Measurements from ENCODE around the gene FAM170B. TPM values are rescaled to one million over a fixed set of nuclear protein-coding genes. Genes with fewer than 3 reads are reported as not detected.
A peak's percentile ranks its signal among the peaks of the same experiment; 100 is the strongest.

The FAM170B gene
- total RNA-seq, 2 donors from 2014 or later, result not detected

DNA sequence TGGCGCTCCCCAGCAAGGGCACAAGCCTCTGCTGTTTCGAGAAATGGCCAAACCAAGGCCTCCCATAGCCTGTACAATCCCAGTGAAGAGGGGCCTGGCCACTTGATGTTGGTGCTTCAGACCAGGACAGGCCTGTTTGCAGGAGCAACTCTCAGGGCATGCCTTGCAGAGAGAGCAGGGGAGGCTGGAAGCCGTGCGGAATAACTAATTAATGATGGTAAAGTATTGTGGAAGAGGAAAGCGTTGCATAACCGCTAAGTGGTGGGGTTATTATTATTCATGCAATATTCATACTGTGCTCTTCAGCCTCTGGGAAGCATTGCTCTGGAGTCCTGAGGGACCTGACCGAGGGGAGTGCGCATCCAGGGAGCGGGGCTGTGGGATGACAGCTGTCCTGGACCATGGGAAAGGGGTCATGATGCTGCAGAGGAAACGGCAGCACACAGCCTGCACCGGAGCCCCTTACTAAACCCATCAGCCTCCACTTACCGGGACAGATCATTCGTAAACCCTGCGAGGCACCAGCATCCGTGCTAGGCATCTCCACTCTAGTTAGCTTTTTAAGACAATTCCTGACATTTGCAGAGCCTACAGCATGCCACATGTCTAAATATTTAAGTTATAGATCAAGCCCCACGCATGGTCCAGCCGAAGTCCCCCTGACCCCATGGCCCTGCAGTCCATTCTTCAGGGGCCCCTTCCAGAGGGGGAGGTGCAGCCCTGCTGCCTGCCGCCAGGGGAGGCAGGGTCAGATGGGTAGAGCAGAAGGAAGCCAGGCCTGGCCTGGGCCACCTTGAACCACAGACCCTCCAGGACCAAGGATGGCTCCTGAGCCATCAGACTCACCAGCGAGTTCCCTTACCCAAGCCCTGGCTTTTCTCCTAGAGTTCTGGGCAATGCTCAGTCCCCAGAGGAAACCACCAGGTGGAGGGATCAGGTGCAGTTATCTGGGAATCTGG is 42.8 kb upstream of the FAM170B start:
- no peaks in the 10 kb centered on the region for H3K36me3 ChIP-seq (ENCODE audit: control insufficient read depth, insufficient read depth, low read length)
- WGBS, 2 experiments (ENCODE audit: insufficient coverage in 1 of 2, insufficient read length in 1 of 2), result 86 to 94% methylated on average over 17 to 19 of the region's 19 CpGs
- TF ChIP-seq, protein P1, sequence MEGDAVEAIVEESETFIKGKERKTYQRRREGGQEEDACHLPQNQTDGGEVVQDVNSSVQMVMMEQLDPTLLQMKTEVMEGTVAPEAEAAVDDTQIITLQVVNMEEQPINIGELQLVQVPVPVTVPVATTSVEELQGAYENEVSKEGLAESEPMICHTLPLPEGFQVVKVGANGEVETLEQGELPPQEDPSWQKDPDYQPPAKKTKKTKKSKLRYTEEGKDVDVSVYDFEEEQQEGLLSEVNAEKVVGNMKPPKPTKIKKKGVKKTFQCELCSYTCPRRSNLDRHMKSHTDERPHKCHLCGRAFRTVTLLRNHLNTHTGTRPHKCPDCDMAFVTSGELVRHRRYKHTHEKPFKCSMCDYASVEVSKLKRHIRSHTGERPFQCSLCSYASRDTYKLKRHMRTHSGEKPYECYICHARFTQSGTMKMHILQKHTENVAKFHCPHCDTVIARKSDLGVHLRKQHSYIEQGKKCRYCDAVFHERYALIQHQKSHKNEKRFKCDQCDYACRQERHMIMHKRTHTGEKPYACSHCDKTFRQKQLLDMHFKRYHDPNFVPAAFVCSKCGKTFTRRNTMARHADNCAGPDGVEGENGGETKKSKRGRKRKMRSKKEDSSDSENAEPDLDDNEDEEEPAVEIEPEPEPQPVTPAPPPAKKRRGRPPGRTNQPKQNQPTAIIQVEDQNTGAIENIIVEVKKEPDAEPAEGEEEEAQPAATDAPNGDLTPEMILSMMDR (conservative IDR thresholded peaks at IDR 0.05), result peak; percentile 26
- peaks cover 22% of the 10 kb centered on the region for H3K4me1 Mint-ChIP-seq
- H3K27me3 Mint-ChIP-seq (ENCODE audit: insufficient read depth), result no peaks in the 10 kb centered on the region
- no peak overlapping the region for H3K9ac ChIP-seq (ENCODE audit: extremely low read depth, low read length, poor library complexity, severe bottlenecking)
- H3K9me3 ChIP-seq (ENCODE audit: control insufficient read depth, low read length), result no peaks in the 10 kb centered on the region
- DNase-seq, result no peak
- H3K9me3 Mint-ChIP-seq, result no peaks in the 10 kb centered on the region
- no peaks in the 10 kb centered on the region for H3K27me3 ChIP-seq (ENCODE audit: control insufficient read depth, insufficient read depth, low read length, poor library complexity, severe bottlenecking)
- H3K27ac Mint-ChIP-seq, result no peak overlapping the region
- H3K27ac ChIP-seq (ENCODE audit: low read depth, low read length), result no peak overlapping the region
- H3K4me3 ChIP-seq (ENCODE audit: low read length), result no peak overlapping the region
- H3K36me3 Mint-ChIP-seq (ENCODE audit: low read depth), result no peaks in the 10 kb centered on the region
- H3K4me3 Mint-ChIP-seq, result no peak overlapping the region
- H3K4me1 ChIP-seq (ENCODE audit: control insufficient read depth, insufficient read depth, low read length), result no peaks in the 10 kb centered on the region

DNA sequence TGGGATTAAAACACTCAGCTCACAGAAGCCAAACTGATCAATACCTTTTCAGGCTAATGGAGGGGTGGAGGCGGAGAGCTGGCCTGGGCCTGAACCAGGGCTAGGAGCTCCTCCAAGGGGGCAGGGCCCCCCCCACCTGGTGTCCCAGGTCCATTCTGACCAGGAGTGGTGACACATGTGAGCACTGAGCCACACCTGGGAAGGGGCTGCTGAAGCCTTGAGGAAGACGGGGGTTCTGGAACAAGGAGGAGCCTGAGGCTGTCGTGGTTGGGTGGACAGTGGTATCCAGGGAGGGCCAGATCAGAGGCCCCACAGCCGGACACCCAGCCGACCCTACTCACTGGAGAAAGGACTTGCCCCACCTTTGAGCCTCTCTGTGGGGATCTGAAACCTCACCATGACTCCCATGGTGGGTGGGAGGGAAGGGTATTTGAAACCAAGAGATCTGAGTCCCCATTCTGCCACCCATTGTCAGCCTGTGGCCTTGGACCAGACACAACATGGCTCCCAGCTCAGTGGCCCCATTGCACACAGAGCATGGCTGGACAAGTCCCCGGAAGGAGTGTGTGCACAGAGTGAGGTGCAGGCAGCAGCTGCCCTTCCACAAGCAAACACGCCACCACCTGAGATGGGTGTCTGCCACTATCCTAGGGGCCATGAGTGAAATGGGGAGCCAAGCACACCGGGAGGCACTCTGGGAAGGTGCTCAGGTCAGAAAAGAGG is 41.9 kb upstream of the FAM170B start:
- no peak overlapping the region for H3K4me3 ChIP-seq (ENCODE audit: low read length)
- Mint-ChIP-seq H3K36me3 (ENCODE audit: low read depth) (no peaks in the 10 kb centered on the region), H3K27me3 (ENCODE audit: insufficient read depth) (no peaks in the 10 kb centered on the region), H3K9me3 (no peaks in the 10 kb centered on the region), H3K4me1 (peaks cover 22% of the 10 kb centered on the region), H3K27ac (no peak overlapping the region), H3K4me3 (no peak overlapping the region)
- no peaks in the 10 kb centered on the region for H3K9me3 ChIP-seq (ENCODE audit: control insufficient read depth, low read length)
- no peaks in the 10 kb centered on the region for H3K36me3 ChIP-seq (ENCODE audit: control insufficient read depth, insufficient read depth, low read length)
- no peak overlapping the region for H3K27ac ChIP-seq (ENCODE audit: low read depth, low read length)
- 94 to 95% methylated on average over 7 to 8 of the region's 8 CpGs for WGBS, 2 experiments (ENCODE audit: insufficient coverage in 1 of 2, insufficient read length in 1 of 2)
- TF ChIP-seq, protein P1 (conservative IDR thresholded peaks at IDR 0.05), result no peak
- no peaks in the 10 kb centered on the region for H3K4me1 ChIP-seq (ENCODE audit: control insufficient read depth, insufficient read depth, low read length)
- H3K9ac ChIP-seq (ENCODE audit: extremely low read depth, low read length, poor library complexity, severe bottlenecking), result no peak overlapping the region
- DNase-seq, result no peak
- H3K27me3 ChIP-seq (ENCODE audit: control insufficient read depth, insufficient read depth, low read length, poor library complexity, severe bottlenecking), result no peaks in the 10 kb centered on the region

DNA sequence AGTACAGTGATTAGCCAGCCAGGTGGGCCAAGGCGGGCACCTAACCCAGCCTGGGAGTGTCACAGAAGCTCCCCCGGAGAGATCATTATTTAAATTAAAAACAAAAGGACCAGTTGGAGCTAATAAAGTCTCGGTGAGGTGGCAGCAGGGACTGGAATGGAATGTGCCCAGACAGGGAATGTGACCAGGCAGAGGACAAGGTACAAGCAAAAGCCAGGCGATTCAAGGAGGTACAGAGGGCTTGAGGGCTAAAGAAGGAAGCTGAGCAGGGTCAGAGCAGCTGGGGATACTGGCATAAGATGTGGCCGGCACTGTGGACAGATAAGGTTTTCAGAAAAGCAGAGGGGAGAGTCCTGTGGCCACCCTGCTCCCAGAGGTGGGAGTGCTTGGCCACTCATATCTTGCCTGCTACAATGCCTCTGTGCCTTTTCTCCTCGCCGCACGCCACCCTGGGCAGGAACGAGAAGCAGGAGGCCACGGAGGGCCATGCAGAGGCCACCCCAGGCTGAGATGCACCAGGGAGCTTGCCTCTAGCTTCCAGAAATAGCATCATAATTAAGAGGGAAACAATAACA is 41.2 kb upstream of the FAM170B start:
- H3K4me1 ChIP-seq (ENCODE audit: control insufficient read depth, insufficient read depth, low read length), result no peaks in the 10 kb centered on the region
- TF ChIP-seq, protein P1 (conservative IDR thresholded peaks at IDR 0.05), result no peak
- H3K27me3 ChIP-seq (ENCODE audit: control insufficient read depth, insufficient read depth, low read length, poor library complexity, severe bottlenecking), result no peaks in the 10 kb centered on the region
- no peak for DNase-seq
- no peaks in the 10 kb centered on the region for H3K9me3 ChIP-seq (ENCODE audit: control insufficient read depth, low read length)
- no peak overlapping the region for H3K9ac ChIP-seq (ENCODE audit: extremely low read depth, low read length, poor library complexity, severe bottlenecking)
- H3K36me3 ChIP-seq (ENCODE audit: control insufficient read depth, insufficient read depth, low read length), result no peaks in the 10 kb centered on the region
- no peak overlapping the region for H3K4me3 ChIP-seq (ENCODE audit: low read length)
- no peaks in the 10 kb centered on the region for H3K9me3 Mint-ChIP-seq
- H3K4me1 Mint-ChIP-seq, result peaks cover 22% of the 10 kb centered on the region
- H3K27me3 Mint-ChIP-seq (ENCODE audit: insufficient read depth), result no peaks in the 10 kb centered on the region
- no peak overlapping the region for H3K4me3 Mint-ChIP-seq
- H3K27ac ChIP-seq (ENCODE audit: low read depth, low read length), result no peak overlapping the region
- no peaks in the 10 kb centered on the region for H3K36me3 Mint-ChIP-seq (ENCODE audit: low read depth)
- 81 to 84% methylated on average over 8 to 10 of the region's 10 CpGs for WGBS, 2 experiments (ENCODE audit: insufficient coverage in 1 of 2, insufficient read length in 1 of 2)
- H3K27ac Mint-ChIP-seq, result peak overlapping the region; percentile 78
